ENCODE measurements around the gene BCOR. TPM values are rescaled to one million over a fixed set of nuclear protein-coding genes. Genes with fewer than 3 reads are reported as not detected.
A peak's percentile ranks its signal among the peaks of the same experiment; 100 is the strongest.

Gene BCOR
- total RNA-seq, 4 donors from 2014 or later = 12.0 to 20.1 (median 17.4) TPM

DNA sequence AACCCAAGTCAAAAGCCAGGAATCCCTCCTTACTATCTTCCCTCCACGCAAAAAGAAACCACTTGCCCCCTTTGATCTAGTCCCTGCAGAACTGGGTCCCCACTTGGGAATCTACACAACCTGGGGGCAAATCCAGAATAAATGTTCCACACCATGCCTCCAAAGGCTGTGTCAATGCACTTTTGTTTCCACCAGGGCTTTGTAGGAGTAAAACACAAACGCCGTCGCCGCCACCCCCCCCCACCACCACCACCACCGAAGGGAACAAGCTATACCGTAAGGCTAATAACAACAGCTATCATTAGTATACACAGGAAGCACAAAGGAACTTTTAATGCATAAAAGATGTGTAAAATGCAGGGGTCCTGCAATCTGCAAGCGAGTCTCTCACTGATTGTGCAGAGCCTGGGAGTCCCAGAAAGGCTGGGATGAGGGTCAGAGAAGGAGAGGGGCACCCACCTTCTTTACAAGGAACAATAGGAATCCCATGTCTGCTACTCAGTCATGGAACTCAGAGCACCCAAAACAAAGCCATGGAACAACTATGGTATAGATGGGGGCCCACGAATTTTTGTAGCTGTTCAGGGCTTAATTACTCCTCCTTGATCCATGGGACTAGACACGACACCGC, 13.2 kb downstream of the BCOR start:
- Histone ChIP-seq H3K36me3 (no peaks in the 10 kb centered on the region), H3K4me3 (peak overlapping the region in 2 of 4 donors; percentile 43 to 67), H3K27me3 (peaks cover 0 to 10% (median 0%) of the 10 kb centered on the region in 4 donors), H3K9me3 (no peaks in the 10 kb centered on the region), H3K27ac (peak overlapping the region in 2 of 4 donors; percentile 3 to 70), H3K4me1 (peaks cover 29 to 88% (median 31%) of the 10 kb centered on the region in 3 donors)
- WGBS, 2 donors = 11 to 28% methylated on average over 7 of the region's 11 CpGs
- no peak for DNase-seq
- no peak for TF ChIP-seq POLR2A (IDR thresholded peaks at IDR 0.05)
- TF ChIP-seq, protein P1, sequence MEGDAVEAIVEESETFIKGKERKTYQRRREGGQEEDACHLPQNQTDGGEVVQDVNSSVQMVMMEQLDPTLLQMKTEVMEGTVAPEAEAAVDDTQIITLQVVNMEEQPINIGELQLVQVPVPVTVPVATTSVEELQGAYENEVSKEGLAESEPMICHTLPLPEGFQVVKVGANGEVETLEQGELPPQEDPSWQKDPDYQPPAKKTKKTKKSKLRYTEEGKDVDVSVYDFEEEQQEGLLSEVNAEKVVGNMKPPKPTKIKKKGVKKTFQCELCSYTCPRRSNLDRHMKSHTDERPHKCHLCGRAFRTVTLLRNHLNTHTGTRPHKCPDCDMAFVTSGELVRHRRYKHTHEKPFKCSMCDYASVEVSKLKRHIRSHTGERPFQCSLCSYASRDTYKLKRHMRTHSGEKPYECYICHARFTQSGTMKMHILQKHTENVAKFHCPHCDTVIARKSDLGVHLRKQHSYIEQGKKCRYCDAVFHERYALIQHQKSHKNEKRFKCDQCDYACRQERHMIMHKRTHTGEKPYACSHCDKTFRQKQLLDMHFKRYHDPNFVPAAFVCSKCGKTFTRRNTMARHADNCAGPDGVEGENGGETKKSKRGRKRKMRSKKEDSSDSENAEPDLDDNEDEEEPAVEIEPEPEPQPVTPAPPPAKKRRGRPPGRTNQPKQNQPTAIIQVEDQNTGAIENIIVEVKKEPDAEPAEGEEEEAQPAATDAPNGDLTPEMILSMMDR (IDR thresholded peaks at IDR 0.05) = no peak
- intact Hi-C loops (cut with DNase I) = no loop called here

DNA sequence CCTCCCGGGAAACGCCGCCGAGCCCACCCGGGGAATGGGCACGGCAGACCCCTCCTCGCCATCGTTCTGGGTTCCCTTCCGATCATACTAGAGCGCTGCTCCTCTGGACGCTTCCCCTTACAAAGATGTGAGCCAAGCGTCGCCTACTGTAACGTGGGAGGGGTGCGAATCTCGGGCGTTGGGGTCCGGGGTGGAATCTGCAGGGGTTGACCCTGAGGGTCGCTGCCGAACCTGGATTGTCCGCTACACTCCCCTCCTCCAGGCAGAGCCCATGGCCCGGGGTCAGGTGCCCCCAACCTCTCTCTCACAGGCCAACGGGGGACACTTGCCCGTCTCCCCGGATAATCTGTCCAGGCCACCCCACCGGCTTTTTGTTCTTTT, 13.8 kb downstream of the BCOR start:
- Histone ChIP-seq H3K27me3 (peaks cover 0 to 10% (median 0%) of the 10 kb centered on the region in 4 donors), H3K9me3 (no peaks in the 10 kb centered on the region), H3K4me3 (peak overlapping the region; percentile 33 to 67 (median 46)), H3K27ac (peak overlapping the region in 1 of 4 donors; percentile 70), H3K4me1 (peaks cover 29 to 82% (median 31%) of the 10 kb centered on the region in 3 donors), H3K36me3 (no peaks in the 10 kb centered on the region)
- 24% methylated on average over 2 of the region's 26 CpGs; no CpG with 5 or more reads in 1 of the 2 donors for WGBS, 2 donors
- intact Hi-C loops (cut with DNase I) = no loop called here
- TF ChIP-seq, protein P1 (IDR thresholded peaks at IDR 0.05) = no peak
- TF ChIP-seq POLR2A (IDR thresholded peaks at IDR 0.05) = no peak
- no peak for DNase-seq

DNA sequence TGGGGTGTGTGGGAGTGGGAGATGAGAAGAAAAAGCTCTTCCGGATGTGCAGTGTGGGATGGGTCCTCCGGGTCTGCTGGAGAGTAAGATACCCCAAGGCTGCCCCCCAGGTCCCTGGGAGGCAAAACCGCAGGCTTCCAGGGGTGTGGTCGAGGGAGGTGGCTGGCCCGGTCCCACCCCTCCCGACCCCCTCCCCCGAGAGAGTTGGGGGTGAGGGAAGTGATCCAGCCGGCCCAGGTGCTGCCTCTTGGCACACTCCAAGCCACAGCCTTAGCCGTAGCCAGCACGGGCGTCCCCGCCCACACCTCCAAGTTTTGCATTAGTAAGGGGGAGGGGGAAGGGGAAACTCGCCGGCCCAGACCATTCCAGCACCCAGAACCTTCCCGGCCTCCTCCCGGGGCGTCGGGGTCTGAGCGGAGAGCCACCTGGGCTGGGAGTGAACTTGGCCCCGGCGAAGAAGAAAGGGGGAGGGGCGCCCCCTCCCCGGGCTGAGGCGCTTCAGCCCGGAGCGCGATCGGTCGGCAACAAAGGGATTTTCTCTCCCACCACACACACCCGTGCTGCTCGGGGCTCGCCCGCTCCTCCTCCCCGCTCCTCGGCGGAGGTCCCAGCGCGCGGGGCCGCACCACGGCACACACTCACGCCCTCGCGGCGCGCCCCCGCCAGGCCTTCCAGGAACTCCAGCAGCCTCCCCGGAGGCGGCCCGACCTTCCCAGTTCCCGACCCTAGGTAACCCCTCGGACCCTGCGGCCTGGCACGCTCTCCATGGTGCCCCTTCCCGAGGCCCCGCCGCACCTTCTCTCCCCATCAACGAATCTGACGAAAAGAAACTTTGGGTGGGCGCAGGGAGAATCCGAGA, 14.4 kb downstream of the BCOR start:
- Histone ChIP-seq H3K4me1 (peaks cover 29 to 76% (median 31%) of the 10 kb centered on the region in 3 donors), H3K9me3 (no peaks in the 10 kb centered on the region), H3K36me3 (no peaks in the 10 kb centered on the region), H3K27me3 (peaks cover 0 to 10% (median 0%) of the 10 kb centered on the region in 4 donors), H3K27ac (peak overlapping the region in 2 of 4 donors; percentile 42 to 70), H3K4me3 (peak overlapping the region; percentile 33 to 67 (median 46))
- intact Hi-C loops (cut with DNase I) = no loop called here
- WGBS, 2 donors = 0% methylated on average over 2 to 3 of the region's 61 CpGs
- no peak for TF ChIP-seq POLR2A (IDR thresholded peaks at IDR 0.05)
- TF ChIP-seq, protein P1 (IDR thresholded peaks at IDR 0.05) = peak in 1 of 6 experiments; percentile 3
- no peak for DNase-seq

DNA sequence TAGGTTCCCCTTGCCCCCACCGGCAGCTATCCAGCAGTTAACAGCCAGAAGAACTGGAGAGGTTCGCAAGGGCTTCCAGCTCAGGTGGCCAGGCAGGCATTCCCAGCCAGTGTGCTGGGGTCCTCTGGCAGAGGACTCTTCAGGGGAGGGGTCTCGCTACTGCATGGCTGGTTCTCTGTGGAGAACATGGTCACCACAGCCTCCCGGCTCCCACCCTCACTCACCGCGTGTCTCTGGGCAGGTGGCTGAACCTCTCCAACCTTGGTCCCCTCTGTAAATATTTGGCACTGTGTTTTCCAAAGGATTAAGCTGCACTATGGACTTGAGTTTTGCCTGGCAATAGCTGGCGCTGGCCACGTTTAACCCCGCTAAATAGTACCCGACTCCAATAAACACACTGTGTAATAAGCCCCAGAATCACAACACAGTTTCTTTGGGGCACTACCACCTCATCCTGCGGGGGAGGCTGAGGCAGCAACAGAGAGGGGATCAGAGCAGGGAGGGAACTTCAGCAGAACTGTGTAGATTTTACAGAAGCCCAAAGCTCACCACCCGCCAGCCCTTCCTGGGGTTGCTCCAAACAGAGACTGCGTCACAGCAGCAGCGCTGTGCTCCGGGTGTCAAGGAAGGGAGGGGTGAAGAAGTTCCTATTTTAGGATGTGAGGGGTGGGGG, 15.2 kb downstream of the BCOR start:
- WGBS, 2 donors = 30% methylated on average over 8 of the region's 15 CpGs; no CpG with 5 or more reads in 1 of the 2 donors
- DNase-seq = no peak
- intact Hi-C loops (cut with DNase I) = no loop called here
- H3K27me3 ChIP-seq = peaks cover 0 to 10% (median 0%) of the 10 kb centered on the region in 4 donors
- H3K9me3 ChIP-seq = no peaks in the 10 kb centered on the region
- peaks cover 29 to 68% (median 31%) of the 10 kb centered on the region in 3 donors for H3K4me1 ChIP-seq
- no peaks in the 10 kb centered on the region for H3K36me3 ChIP-seq
- peak overlapping the region in 2 of 4 donors; percentile 48 to 67 for H3K4me3 ChIP-seq
- peak overlapping the region in 2 of 4 donors; percentile 42 to 70 for H3K27ac ChIP-seq
- TF ChIP-seq, protein P1 (IDR thresholded peaks at IDR 0.05) = no peak
- no peak for TF ChIP-seq POLR2A (IDR thresholded peaks at IDR 0.05)
